Neuronal stem cell (in vitro differentiated cells): ENCODE results near the gene AP1M2.

Experiments used
- DNase-seq: peaks from one replicate; pipeline ENCODE4 v3.0.0-alpha.2; 2013; ENCODE audit warnings: low spot score
- H2AFZ ChIP-seq: one replicate; pipeline ENCODE4 v1.6.1; 2013; ENCODE audit warnings: mild to moderate bottlenecking, low read length, inconsistent platforms
- H2AK5ac ChIP-seq: 2 replicates; pipeline ENCODE4 v1.6.1; 2013; ENCODE audit warnings: low read depth, mild to moderate bottlenecking, inconsistent platforms, low read length, moderate library complexity, mixed read lengths
- H2BK120ac ChIP-seq: 2 replicates; pipeline ENCODE4 v1.6.1; 2013; ENCODE audit warnings: low read depth, mild to moderate bottlenecking, inconsistent platforms, low read length, moderate library complexity, mixed read lengths
- H2BK12ac ChIP-seq: one replicate; pipeline ENCODE4 v1.6.1; 2013; ENCODE audit warnings: low read length, inconsistent platforms
- H2BK15ac ChIP-seq: 2 replicates; pipeline ENCODE4 v1.6.1; 2013; ENCODE audit warnings: mild to moderate bottlenecking, low read length, inconsistent platforms, mixed read lengths
- H2BK5ac ChIP-seq: one replicate; pipeline ENCODE4 v1.6.1; 2013; ENCODE audit warnings: inconsistent platforms, mild to moderate bottlenecking, low read length, moderate library complexity
- H3K14ac ChIP-seq: one replicate; pipeline ENCODE4 v1.6.1; 2013; ENCODE audit warnings: low read length, inconsistent platforms
- H3K18ac ChIP-seq: 2 replicates; pipeline ENCODE4 v1.6.1; 2013; ENCODE audit warnings: low read length, inconsistent platforms
- H3K23ac ChIP-seq: 2 replicates; pipeline ENCODE4 v1.6.1; 2013; ENCODE audit warnings: low read depth, mild to moderate bottlenecking, mixed read lengths, low read length, inconsistent platforms; ENCODE audit not compliant: poor library complexity
- H3K27ac ChIP-seq: replicated peaks from 3 replicates; pipeline ENCODE4 v1.5.1; 2013; ENCODE audit warnings: low read length, inconsistent platforms
- H3K27me3 ChIP-seq, 3 experiments: 2 replicates each; pipeline ENCODE4 v1.6.1; 2013; ENCODE audit warnings: low read length in 3 of 3, mild to moderate bottlenecking in 2 of 3, inconsistent platforms in 1 of 3, low read depth in 1 of 3, mixed read lengths in 1 of 3, moderate library complexity in 1 of 3; ENCODE audit not compliant: control insufficient read depth in 3 of 3, insufficient read depth in 3 of 3
- H3K36me3 ChIP-seq, 2 donors: replicated peaks in 1 of 2; 2 replicates each; pipeline ENCODE4 v1.6.1; 2013; ENCODE audit warnings: low read length in 2 of 2; ENCODE audit not compliant: control insufficient read depth in 2 of 2, insufficient read depth in 2 of 2
- H3K4ac ChIP-seq: 2 replicates; pipeline ENCODE4 v1.6.1; 2013; ENCODE audit warnings: inconsistent platforms, mild to moderate bottlenecking, low read length, moderate library complexity
- H3K4me1 ChIP-seq, 2 donors: 1 replicate in 1 of 2; 2 replicates in 1 of 2; pipeline ENCODE4 v1.6.1; 2013; ENCODE audit warnings: low read length in 2 of 2, low read depth in 1 of 2; ENCODE audit not compliant: control insufficient read depth in 2 of 2, insufficient read depth in 1 of 2
- H3K4me2 ChIP-seq: one replicate; pipeline ENCODE4 v1.6.1; 2013; ENCODE audit warnings: mild to moderate bottlenecking, low read length, inconsistent platforms; ENCODE audit not compliant: insufficient read depth, poor library complexity, severe bottlenecking
- H3K4me3 ChIP-seq, 2 donors: 2 replicates each; pipeline ENCODE4 v1.5.1; 2013; ENCODE audit warnings: low read length in 2 of 2, mild to moderate bottlenecking in 2 of 2, inconsistent platforms in 1 of 2, moderate library complexity in 1 of 2
- H3K79me1 ChIP-seq: one replicate; pipeline ENCODE4 v1.6.1; 2013; ENCODE audit warnings: low read depth, mild to moderate bottlenecking, inconsistent platforms, low read length, moderate library complexity
- H3K9ac ChIP-seq: one replicate; pipeline ENCODE4 v1.6.1; 2013; ENCODE audit warnings: mild to moderate bottlenecking, low read depth, low read length, inconsistent platforms; ENCODE audit not compliant: poor library complexity
- H3K9me3 ChIP-seq, 2 donors: replicated peaks in 1 of 2; 2 replicates each; pipeline versions ENCODE3 to v1.6.1; 2013; ENCODE audit warnings: low read length in 2 of 2, mild to moderate bottlenecking in 2 of 2, inconsistent platforms in 1 of 2, low read depth in 1 of 2, mixed read lengths in 1 of 2, moderate library complexity in 1 of 2; ENCODE audit not compliant: control insufficient read depth in 2 of 2, insufficient read depth in 1 of 2
- H4K8ac ChIP-seq: one replicate; pipeline ENCODE4 v1.6.1; 2013; ENCODE audit warnings: low read depth, mild to moderate bottlenecking, inconsistent platforms, low read length, moderate library complexity
- H4K91ac ChIP-seq: one replicate; pipeline ENCODE4 v1.6.1; 2013; ENCODE audit warnings: low read length, low read depth, mild to moderate bottlenecking, inconsistent platforms; ENCODE audit not compliant: poor library complexity
- WGBS, 2 donors: extraction: QIAGEN DNeasy Blood & Tissue Kit; methylation state at CpG; one replicate each; pipeline ENCODE4 v1.1.7; 2013; ENCODE audit warnings: missing lambda C conversion rate in 2 of 2, mixed read lengths in 1 of 2; ENCODE audit not compliant: insufficient read length in 2 of 2, insufficient replicate concordance in 1 of 2; ENCODE audit errors: extremely low coverage in 2 of 2; 5-methylcytosine and 5-hydroxymethylcytosine counted together

AP1M2 gene

GRCh38 chr19:10615429-10616023 lies 28.4 kb upstream of the AP1M2 start:
- no CpG with 5 or more reads among the region's 14 CpGs for WGBS, 2 donors

GRCh38 chr19:10612499-10613119 lies 25.5 kb upstream of the AP1M2 start:
- whole genome bisulfite sequencing, 2 donors = no CpG with 5 or more reads among the region's 15 CpGs
- no peak overlapping the region for H3K14ac ChIP-seq
- H2BK5ac ChIP-seq = no peak overlapping the region
- H3K27me3 ChIP-seq = no peaks in the 10 kb centered on the region
- H3K79me1 ChIP-seq = peaks cover 2% of the 10 kb centered on the region
- H2BK120ac ChIP-seq = no peak overlapping the region
- no peaks in the 10 kb centered on the region for H3K9me3 ChIP-seq
- H3K4me3 ChIP-seq = no peak overlapping the region
- H2BK12ac ChIP-seq = no peak overlapping the region
- no peak overlapping the region for H2BK15ac ChIP-seq
- no peak overlapping the region for H3K18ac ChIP-seq
- no peak overlapping the region for H3K23ac ChIP-seq
- H3K27ac ChIP-seq = no peak overlapping the region
- no peak overlapping the region for H3K9ac ChIP-seq
- H4K8ac ChIP-seq = no peak overlapping the region
- H3K4me1 ChIP-seq = no peaks in the 10 kb centered on the region
- H2AFZ ChIP-seq = no peak overlapping the region
- DNase-seq = no peak
- H2AK5ac ChIP-seq = no peak overlapping the region
- no peak overlapping the region for H3K4ac ChIP-seq
- H3K36me3 ChIP-seq = peaks cover 3 to 20% of the 10 kb centered on the region in 2 donors
- no peak overlapping the region for H4K91ac ChIP-seq
- no peak overlapping the region for H3K4me2 ChIP-seq

More at GRCh38 chr19:10615429-10616023, 28.4 kb upstream of the AP1M2 start:
- H3K27ac ChIP-seq = no peak overlapping the region
- no peak overlapping the region for H3K23ac ChIP-seq
- no peak overlapping the region for H2BK12ac ChIP-seq
- H3K4me3 ChIP-seq = no peak overlapping the region
- no peaks in the 10 kb centered on the region for H3K9me3 ChIP-seq
- H3K4ac ChIP-seq = no peak overlapping the region
- H3K79me1 ChIP-seq = peaks cover 2% of the 10 kb centered on the region
- DNase-seq = no peak
- H3K4me1 ChIP-seq = no peaks in the 10 kb centered on the region
- H3K27me3 ChIP-seq = no peaks in the 10 kb centered on the region
- H2BK120ac ChIP-seq = no peak overlapping the region
- H3K18ac ChIP-seq = no peak overlapping the region
- no peak overlapping the region for H4K91ac ChIP-seq
- H3K36me3 ChIP-seq = peaks cover 3 to 27% of the 10 kb centered on the region in 2 donors
- no peak overlapping the region for H3K9ac ChIP-seq
- H2AK5ac ChIP-seq = no peak overlapping the region
- no peak overlapping the region for H2AFZ ChIP-seq
- no peak overlapping the region for H3K14ac ChIP-seq
- no peak overlapping the region for H3K4me2 ChIP-seq
- no peak overlapping the region for H4K8ac ChIP-seq
- no peak overlapping the region for H2BK5ac ChIP-seq
- H2BK15ac ChIP-seq = no peak overlapping the region

- H3K4me2 ChIP-seq = no peak overlapping the region
- no peak overlapping the region for H4K8ac ChIP-seq
- no peak overlapping the region for H4K91ac ChIP-seq
- H3K27me3 ChIP-seq = no peaks in the 10 kb centered on the region
- no peak overlapping the region for H3K14ac ChIP-seq
- H2BK15ac ChIP-seq = no peak overlapping the region
- H2AK5ac ChIP-seq = no peak overlapping the region
- H2BK12ac ChIP-seq = no peak overlapping the region
- H2BK5ac ChIP-seq = no peak overlapping the region
- no peak overlapping the region for H2AFZ ChIP-seq
- no peaks in the 10 kb centered on the region for H3K4me1 ChIP-seq
- no CpG with 5 or more reads among the region's 5 CpGs for WGBS, 2 donors
- H3K9me3 ChIP-seq = no peaks in the 10 kb centered on the region
- H3K9ac ChIP-seq = no peak overlapping the region
- H3K18ac ChIP-seq = no peak overlapping the region
- H3K27ac ChIP-seq = no peak overlapping the region
- peaks cover 3 to 15% of the 10 kb centered on the region in 2 donors for H3K36me3 ChIP-seq
- H3K4me3 ChIP-seq = no peak overlapping the region
- no peak for DNase-seq
- no peak overlapping the region for H3K4ac ChIP-seq
- no peak overlapping the region for H3K23ac ChIP-seq
- H3K79me1 ChIP-seq = peaks cover 2% of the 10 kb centered on the region
- no peak overlapping the region for H2BK120ac ChIP-seq
Measured at GRCh38 chr19:10611907-10612306, 24.8 kb upstream of the AP1M2 start.

- Histone ChIP-seq H3K4ac (no peak overlapping the region), H2BK15ac (no peak overlapping the region), H3K18ac (no peak overlapping the region), H2BK5ac (no peak overlapping the region), H2AFZ (no peak overlapping the region), H3K36me3 (peaks cover 3 to 5% of the 10 kb centered on the region in 2 donors), H3K23ac (no peak overlapping the region), H3K9me3 (peaks cover 4 to 7% of the 10 kb centered on the region in 2 donors), H2BK120ac (no peak overlapping the region), H3K4me3 (no peak overlapping the region), H3K79me1 (peaks cover 12% of the 10 kb centered on the region), H3K27me3 (no peaks in the 10 kb centered on the region), H3K4me1 (peaks cover 0 to 2% of the 10 kb centered on the region in 2 donors), H3K14ac (no peak overlapping the region), H2AK5ac (no peak overlapping the region), H4K8ac (no peak overlapping the region), H3K4me2 (no peak overlapping the region), H2BK12ac (no peak overlapping the region), H3K27ac (no peak overlapping the region), H4K91ac (no peak overlapping the region), H3K9ac (no peak overlapping the region)
- DNase-seq = no peak
- WGBS, 2 donors = no CpG with 5 or more reads among the region's 9 CpGs
Measured at GRCh38 chr19:10604460-10604980, 17.4 kb upstream of the AP1M2 start.
